Skeletal muscle cell (primary cell): ENCODE results near the gene PPP2R5D.
"Not testable (repeated sequence)": the region's sequence is repeated elsewhere in the genome, so short reads cannot be mapped to it uniquely, and the experiment has no call there.

Experiments
- DNase-seq: peaks from one replicate; pipeline ENCODE4 v3.0.0-alpha.2; 2010; ENCODE audit warnings: low read depth
- H3K4me3 ChIP-seq: 2 replicates; pipeline ENCODE4 v1.5.1; 2011; ENCODE audit warnings: low read depth, mild to moderate bottlenecking, control low read depth, low read length, moderate library complexity

Gene PPP2R5D

GRCh38 chr6:42984924-42985475 lies 630 bp downstream of the PPP2R5D start:
- no peak for DNase-seq
- peak overlapping the region; percentile 81 for H3K4me3 ChIP-seq

- H3K4me3 ChIP-seq = no peak overlapping the region
- DNase-seq = no peak
Observed at GRCh38 chr6:42987533-42988451, 3.4 kb downstream of the PPP2R5D start.

DNA sequence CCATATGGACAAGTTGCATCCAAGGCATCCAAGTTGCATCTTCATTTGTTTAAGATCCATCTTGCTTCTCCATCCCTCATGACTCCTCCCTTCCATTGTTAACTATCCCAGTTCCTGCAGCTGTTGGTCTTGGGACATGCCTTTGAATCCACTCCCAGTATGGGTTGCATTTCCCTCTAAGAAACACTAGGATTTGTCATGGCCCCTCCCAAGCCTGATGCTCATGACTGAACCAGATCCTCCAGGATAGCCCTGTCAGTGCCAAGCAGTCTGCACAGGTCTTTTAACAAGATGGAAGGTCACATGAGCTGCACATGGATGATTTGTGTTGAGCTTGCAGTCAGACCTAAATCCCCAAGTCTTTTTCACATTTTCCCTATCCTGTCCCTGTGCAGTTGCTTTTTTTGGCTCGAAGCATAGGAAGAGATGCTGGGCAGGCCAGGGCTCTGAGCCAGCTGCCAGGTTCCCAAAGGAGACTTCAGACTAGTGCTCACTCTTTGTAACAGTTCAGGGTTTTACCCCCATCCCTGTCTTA lies 4.2 kb downstream of the PPP2R5D start:
- DNase-seq = no peak
- H3K4me3 ChIP-seq = no peak overlapping the region

- DNase-seq = no peak
- H3K4me3 ChIP-seq = no peak overlapping the region
Observed at GRCh38 chr6:42989923-42990322, 5.6 kb downstream of the PPP2R5D start.

GRCh38 chr6:42993445-42993844 lies 9.1 kb downstream of the PPP2R5D start:
- no peak for DNase-seq
- no peak overlapping the region for H3K4me3 ChIP-seq

DNA sequence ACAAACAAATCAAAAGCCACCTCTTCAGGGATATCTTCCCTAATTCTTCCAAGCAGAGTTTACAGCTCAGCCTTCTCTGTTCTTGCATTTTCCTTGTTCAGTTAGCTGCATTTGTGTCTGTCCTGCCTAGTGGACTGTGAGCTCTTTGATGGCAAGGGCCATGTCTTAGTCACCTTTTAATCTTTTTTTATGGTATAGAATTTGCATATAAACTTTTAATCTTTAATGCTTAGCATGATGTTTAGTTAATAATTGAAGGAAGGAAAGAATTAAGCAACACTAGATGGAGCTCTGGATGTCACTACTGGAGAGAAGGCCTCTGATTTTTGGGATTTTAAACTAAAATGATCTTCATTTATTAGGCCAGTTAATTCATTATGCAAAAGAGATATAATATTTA lies 12.1 kb downstream of the PPP2R5D start:
- no peak for DNase-seq
- H3K4me3 ChIP-seq = no peak overlapping the region

DNA sequence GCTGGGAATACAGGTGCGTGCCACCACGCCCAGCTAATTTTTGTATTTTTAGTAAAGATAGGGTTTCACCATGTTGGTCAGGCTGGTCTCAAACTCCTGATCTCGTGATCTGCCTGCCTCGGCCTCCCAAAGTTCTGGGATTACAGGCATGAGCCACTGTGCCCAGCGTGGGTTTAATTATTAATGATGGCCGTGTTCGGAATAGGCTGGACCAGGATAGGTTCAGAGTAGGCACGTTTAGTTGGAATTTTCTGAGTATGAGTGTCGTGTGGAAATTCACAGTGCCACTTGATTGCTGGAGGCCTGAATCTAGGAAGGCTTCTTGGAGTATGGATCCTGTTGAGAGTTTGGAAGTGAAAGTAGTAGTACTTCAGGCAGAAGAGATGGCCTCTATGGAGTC lies 13.8 kb downstream of the PPP2R5D start:
- not testable (repeated sequence) for H3K4me3 ChIP-seq, DNase-seq

DNA sequence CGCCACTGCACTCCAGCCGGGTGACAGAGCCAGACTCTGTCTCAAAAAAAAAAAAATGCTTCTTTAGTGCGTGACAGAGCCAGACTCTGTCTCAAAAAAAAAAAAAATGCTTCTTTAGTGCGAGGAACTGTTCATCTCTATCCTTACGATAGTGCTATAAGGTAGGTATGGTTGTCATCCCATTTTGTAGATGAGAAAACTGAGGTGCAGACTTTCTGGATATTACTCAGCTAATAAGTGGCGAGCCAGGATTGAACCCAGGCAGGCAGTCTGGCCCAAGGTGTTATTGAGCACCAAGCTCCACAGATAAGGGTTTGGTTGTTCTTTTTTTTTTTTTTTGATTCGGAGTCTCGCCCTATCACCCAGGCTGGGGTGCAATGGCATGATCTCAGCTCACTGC lies 17.5 kb downstream of the PPP2R5D start:
- no peak for DNase-seq
- no peak overlapping the region for H3K4me3 ChIP-seq

DNA sequence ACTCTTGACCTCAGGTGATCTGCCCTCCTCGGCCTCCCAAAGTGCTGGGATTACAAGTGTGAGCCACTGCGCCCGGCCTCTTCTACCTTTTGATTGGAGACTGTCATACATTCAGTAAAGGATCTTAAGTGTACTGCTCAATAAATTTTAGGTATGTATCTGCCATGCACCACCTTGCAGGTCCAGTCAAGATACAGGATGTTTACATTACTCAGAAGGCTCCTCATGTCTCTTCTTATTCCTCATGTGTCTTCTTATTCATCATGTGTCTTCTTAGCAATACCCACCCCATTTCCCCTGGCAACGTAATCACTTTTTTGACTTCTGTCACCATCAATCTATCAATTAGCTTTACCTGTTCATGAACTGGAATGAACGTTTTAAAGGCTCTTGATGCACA lies 21.5 kb downstream of the PPP2R5D start:
- no peak for DNase-seq
- no peak overlapping the region for H3K4me3 ChIP-seq

DNA sequence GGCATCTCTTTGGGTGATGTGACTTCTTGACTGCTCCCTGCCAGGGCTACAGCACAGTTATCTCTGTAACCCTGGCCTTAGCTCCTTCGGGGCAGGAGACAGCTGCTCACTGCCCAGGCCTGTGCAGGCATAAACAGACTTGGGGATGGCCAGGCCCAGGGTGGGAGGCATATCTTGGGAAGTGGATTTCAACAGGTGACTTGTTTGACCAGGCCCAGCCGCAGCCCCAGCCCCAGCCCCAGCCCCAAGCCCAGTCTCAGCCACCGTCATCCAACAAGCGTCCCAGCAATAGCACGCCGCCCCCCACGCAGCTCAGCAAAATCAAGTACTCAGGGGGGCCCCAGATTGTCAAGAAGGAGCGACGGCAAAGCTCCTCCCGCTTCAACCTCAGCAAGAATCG lies 21.9 kb downstream of the PPP2R5D start:
- no peak overlapping the region for H3K4me3 ChIP-seq
- no peak for DNase-seq

DNA sequence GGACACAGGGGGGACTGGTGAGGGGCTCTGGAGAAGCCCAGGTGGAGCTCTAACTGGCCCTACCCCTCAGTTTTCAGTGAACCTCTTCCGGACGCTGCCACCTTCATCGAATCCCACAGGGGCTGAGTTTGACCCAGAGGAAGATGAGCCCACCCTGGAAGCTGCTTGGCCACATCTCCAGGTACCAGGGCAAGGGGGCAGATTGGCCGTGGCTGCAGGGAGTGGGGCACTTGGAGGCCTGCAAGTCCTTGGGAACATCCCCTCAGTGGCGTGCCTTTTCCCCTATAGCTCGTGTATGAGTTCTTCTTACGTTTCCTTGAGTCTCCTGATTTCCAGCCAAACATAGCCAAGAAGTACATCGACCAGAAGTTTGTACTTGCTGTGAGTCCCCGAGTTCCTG lies 22.8 kb downstream of the PPP2R5D start:
- DNase-seq = no peak
- no peak overlapping the region for H3K4me3 ChIP-seq

- H3K4me3 ChIP-seq = no peak overlapping the region
Observed at GRCh38 chr6:43009124-43009523, 24.8 kb downstream of the PPP2R5D start.

GRCh38 chr6:43011207-43011606 lies 26.8 kb downstream of the PPP2R5D start:
- DNase-seq = no peak
- H3K4me3 ChIP-seq = no peak overlapping the region

More at GRCh38 chr6:43009124-43009523, 24.8 kb downstream of the PPP2R5D start:
- no peak for DNase-seq

DNA sequence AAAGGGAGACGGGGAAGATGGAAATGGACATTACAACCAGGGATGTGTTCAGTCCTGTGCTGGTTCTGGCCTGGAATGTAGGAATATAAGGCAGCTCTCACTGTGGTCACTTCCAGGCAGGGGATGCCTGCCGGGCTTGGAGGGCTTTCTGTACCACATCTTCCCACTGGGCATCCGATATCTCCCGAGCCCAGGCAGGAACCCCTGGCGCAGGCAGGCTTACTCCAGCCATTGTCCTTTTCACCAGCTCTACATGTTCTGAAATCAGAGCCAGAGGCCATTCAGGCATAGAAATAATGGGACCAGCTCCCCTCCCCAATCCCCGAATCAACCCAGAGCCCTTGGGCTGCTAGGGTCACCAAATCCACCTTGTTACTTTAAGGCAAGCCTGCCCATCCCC lies 28.0 kb downstream of the PPP2R5D start:
- no peak for DNase-seq
- H3K4me3 ChIP-seq = peak overlapping the region; percentile 93

GRCh38 chr6:43013097-43013842 lies 28.9 kb downstream of the PPP2R5D start:
- H3K4me3 ChIP-seq = peak overlapping the region; percentile 93
- no peak for DNase-seq

- peak within 1 kb of the TSS; percentile 93 for H3K4me3 ChIP-seq
- peak; percentile 99 for DNase-seq
Observed at GRCh38 chr6:43013843-43014433, 29.6 kb downstream of the PPP2R5D start, which contains the start of the genes KLHDC3 and MEA1. KLHDC3 (plus strand) TSS chr6:43014249; CDS start chr6:43017193, 2,944 bp downstream. MEA1 (minus strand) TSS chr6:43013946; CDS start chr6:43013813, 133 bp downstream.

DNA sequence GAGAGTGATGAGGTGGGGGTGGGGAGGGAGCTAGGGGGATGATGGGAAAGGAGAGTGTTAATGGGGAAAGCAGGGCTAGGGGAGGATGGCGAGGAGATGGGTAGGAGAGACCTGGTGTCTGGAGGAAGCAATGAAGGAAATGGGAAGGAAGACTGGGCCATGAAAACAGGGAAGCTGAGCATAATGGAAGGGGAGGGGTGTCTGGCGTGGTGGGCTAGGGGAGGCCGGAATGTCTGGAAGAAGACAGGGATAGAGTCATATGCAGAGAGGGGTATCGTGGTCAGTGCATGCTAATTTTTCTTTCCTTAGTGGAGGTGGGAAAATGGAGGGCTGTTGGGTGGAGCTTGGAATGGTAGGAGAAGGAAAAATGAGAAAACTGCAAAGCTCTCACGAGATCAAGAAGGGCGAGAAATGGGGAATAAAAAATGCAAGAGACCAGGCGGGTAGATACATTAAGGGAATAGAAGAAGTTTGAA lies 30.1 kb downstream of the PPP2R5D start:
- peak overlapping the region; percentile 93 for H3K4me3 ChIP-seq

DNA sequence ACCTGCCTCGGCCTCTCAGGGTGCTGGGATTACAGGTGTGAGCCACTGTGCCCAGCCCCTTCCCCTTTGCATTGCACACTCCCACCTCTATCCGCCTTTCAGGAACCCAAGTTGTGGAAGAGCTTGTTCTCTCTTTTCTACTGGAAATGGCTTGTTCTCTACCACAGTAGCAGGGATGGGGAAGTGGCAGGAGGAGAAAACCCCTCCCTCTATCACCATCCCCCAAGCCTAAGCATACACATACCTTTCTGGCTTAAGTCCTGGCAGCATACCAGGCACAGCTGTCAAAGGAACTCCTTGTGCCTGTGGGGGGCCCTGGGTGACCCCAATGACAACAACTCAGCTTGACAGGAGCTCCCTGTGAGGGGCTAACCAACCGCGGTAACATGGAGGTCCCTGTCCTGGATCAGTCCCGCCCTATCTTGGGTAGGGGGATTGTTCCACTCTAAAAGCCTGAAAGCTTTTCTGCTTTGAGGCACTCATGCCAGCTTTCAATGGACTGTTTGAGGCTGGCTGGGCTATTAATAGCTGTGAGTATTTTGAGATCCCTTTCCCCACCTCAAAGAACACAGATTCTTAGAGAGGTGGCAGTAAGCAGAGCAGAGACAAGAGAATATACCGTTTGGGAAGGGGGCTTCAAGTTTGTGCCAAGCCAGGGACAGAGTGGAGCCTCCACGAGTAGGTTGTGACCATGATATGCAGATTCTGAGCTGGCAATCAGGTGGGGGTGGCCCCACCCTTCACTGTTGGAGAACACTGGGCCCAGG lies 32.0 kb downstream of the PPP2R5D start:
- DNase-seq = no peak
- no peak overlapping the region for H3K4me3 ChIP-seq

More for the DNA sequence above, 30.1 kb downstream of the PPP2R5D start:
- DNase-seq = no peak

DNA sequence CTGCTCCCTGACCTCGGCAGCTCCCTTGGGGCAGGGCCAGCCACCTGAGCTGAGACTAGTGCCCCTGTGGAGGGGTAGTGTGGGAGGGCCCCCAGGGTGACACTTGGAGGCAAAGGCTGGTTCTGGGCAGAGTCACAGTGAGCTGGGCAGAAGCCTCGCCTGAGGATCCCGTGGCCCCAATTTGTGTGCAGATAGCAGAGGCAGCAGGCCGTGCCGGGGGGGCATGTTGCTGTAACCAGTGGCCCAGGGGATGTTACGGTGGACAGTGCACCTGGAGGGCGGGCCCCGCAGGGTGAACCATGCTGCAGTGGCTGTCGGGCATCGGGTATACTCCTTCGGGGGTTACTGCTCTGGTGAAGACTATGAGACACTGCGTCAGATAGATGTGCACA lies 32.6 kb downstream of the PPP2R5D start:
- no peak for DNase-seq
- H3K4me3 ChIP-seq = no peak overlapping the region
